HL-60/S4 treated with phorbol 12-myristate 13-acetate at 8.2 ng/mL for 4 days and 3 days (cell line): ENCODE data around the gene PIGS.
"Not testable (repeated sequence)": the region's sequence is repeated elsewhere in the genome, so short reads cannot be mapped to it uniquely, and the experiment has no call there.

Experiments
- in situ Hi-C: fragments of 300-500 bp; cut with MboI; formaldehyde crosslinking; loops from 2 replicates; pipeline ENCODE4 v1.15.0; 2022; ENCODE audit warnings: low sequenced_read_pairs

The PIGS gene

DNA sequence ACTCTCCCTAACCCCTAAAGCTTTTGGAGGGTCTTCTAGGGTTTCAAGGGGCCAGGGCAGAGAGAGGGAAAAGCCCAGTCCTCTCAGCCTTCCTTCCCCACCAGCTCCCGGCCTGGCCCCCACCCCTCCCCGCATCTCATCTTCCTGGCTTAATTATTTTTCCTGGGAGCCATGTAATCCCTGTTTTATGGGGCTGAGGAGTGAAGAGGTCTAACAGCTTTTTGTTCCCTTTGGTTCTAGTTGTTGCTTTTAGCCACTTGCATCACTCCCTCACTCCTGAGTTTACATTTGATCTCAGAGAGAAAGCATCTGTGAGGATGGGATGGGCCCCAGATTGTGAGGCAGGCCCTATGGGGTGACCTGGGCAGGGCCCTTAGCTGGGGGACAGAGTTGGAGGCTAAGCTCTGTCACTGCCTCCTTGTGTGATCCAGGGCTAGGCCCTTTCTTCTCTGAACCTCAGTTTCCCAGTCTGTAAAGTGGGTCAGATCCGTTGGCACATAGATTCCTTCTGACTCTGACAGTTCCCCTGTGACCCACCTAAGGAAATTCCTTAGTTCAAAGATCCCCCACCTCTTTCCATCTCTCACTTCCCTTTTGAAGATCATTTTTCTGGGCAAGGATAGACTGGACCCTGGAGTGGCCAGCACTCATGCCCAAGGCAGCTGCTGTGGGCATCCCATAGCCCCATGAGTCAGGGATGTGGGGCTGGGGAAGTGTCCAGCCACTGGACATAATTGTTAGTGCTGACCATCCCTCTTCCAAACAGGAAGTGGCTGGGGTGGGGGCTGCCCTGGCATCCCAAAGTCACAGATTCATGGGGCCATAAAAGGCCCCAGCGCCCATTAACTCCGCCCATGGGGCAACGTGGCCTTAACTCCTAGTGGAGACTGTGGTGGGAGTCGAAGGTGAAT is 39.0 kb downstream of the PIGS start:
- in situ Hi-C loops = no loop called here

DNA sequence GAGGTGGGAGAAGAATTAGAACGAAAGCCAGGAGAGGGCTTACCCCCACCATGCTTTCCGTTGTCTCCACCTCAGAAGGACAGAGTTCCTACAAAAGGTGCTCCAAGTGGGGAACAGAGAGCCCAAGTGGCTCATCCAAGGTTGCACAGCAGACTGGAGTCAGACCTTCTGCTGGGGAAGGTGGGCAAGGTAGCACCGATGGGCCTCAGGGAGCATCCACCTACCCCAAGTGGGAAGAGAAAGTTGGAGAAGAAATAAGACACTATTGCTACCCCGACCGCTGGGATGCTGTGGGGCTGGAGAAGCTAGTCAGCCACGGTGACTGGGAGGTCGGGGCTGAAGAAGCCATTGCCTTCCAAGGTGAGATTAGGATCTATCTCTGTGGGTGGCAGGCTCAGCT is 40.4 kb downstream of the PIGS start:
- in situ Hi-C loops = no loop called here

GRCh38 chr17:28530250-28530649 is 41.1 kb downstream of the PIGS start:
- in situ Hi-C loops = no loop called here

DNA sequence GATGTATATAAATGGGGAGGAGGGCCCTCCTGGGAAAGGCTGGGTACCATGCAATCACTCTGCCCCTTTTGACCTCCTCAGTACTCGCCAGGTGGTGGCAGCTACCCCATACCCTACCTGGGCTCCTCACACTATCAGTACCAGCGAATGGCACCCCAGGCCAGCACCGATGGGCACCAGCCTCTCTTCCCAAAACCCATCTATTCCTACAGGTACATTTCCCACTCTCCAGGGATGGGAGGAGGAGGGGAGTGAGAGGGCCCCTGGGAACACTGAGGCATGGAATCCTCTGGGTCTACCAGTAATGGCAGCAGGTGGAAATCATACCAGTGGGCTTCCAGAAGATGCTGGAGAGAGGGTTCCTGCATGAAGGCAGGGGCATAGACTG is 42.3 kb downstream of the PIGS start:
- in situ Hi-C loops = no loop called here

DNA sequence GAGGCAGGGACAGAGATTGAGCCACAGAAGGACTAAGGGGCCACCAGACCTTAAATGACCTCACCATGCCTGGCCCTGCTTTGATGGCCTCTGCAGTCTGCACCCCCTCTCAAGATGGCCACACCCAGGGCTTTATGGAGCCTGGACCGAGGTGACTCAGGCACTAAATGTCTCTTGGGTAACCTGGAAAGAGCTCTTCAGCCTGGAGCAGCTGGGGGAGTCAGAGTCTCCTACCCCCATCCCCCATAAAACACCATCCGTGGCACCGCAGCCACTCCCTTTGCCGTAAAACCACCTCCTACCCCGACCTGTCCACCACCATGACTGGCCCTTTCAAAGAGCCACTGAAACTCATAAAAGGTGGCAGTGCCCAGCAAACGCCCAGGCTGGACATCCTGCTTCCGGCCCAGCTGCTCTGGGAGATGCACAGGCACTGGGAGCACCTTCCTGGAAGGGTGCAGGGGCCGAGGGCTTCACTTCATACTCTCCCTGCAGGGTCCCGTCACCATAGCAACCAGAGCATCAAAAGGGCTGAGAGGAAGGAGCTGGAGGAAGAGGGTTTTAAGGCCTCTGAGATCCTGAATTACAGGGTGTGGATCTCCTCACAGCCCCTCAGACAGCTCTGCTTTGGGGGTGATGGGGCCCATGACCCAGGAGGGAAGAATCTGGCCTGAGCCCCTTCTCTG is 42.9 kb downstream of the PIGS start:
- in situ Hi-C loops = no loop called here

DNA sequence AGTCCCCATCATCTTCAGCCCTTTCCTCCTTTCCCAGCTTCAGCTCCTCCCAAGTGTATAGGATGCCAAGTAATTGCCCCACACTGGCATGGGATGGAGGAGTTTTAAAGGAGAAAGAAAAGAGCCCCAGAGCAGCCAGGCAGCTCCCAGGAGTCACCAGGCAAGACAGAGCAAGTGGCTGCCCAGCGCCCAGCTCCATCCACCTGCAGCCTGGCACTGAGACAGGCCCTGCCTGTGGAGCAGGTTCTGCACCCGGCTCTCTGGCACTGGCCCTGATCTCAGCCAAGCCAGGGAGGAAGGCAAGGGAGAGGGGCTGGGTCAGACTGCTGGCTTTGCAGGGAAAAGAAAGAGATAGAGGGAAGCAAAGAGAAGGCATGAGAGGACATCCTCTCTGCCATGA is 43.5 kb downstream of the PIGS start:
- in situ Hi-C loops = no loop called here

GRCh38 chr17:28527181-28527681 is 44.1 kb downstream of the PIGS start:
- in situ Hi-C loops = no loop called here

DNA sequence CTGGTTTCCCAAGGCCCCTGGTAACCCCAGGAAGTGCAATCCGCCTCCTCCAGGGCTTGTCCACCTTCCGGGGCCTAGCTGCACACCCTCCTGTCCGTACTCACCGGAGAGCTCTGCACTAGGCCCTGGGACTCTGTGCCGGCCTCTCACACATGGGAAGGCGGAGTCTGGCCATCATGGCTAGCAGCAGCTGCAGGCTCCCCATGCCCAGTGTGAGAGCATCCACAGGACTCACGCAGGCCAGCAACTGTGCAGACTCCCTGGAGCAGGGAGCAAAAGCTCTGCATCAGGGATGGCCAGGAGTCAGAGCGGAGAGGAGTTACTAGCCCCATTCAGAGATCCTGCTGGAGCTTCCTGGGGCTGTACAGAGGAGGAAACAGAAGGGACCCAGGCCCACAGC is 44.9 kb downstream of the PIGS start:
- in situ Hi-C loops = no loop called here

GRCh38 chr17:28524476-28525424 is 46.6 kb downstream of the PIGS start:
- in situ Hi-C loops = no loop called here

- in situ Hi-C loops = no loop called here
These were observed 47.4 kb downstream of the PIGS start for GRCh38 chr17:28523876-28524275.

- in situ Hi-C loops = no loop called here
These were observed 48.1 kb downstream of the PIGS start for GRCh38 chr17:28523186-28523585.

GRCh38 chr17:28522281-28522680 is 49.0 kb downstream of the PIGS start:
- in situ Hi-C loops = not testable (repeated sequence)

GRCh38 chr17:28521311-28522085 is 49.8 kb downstream of the PIGS start:
- in situ Hi-C loops = no loop called here

GRCh38 chr17:28520687-28521086 is 50.6 kb downstream of the PIGS start:
- in situ Hi-C loops = no loop called here

DNA sequence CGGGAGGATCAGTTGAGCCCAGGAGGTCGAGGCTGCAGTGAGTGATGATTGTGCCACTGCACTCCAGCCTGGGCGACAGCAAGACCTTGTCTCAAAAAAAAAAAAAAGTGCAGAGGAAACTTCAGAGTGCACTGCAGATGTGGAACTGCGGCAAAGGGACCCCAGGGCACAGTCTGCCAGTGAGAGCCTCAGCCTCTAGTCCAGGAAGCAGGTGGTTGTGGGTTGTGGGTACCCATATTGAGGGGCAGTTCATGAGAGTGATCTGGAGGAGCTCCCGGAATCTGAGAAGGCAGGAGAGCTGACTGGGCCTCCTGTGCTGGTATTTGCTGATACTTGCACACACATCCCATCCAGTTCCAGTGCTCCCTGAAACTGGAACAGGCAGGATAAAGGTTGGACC is 52.1 kb downstream of the PIGS start:
- in situ Hi-C loops = no loop called here

DNA sequence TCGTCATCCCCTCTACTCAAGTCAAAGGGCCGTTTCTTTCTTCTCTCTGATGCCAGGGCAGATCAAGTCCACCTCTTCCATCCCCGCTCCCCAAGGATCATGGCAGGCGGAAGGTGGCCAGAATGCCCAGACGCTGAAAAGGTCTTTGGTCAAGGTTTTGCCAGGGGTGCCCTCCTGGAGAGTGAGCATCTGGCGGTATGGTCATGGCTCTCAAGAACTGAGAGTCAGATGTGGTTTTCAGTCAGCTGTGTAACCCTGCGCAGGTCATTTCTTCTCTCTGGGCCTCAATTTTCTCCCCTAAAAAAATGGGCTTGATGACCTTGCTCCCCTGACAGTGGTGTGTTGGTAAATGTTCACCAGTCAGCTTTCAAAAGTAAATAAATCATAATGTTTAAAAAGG is 52.7 kb downstream of the PIGS start:
- in situ Hi-C loops = no loop called here

DNA sequence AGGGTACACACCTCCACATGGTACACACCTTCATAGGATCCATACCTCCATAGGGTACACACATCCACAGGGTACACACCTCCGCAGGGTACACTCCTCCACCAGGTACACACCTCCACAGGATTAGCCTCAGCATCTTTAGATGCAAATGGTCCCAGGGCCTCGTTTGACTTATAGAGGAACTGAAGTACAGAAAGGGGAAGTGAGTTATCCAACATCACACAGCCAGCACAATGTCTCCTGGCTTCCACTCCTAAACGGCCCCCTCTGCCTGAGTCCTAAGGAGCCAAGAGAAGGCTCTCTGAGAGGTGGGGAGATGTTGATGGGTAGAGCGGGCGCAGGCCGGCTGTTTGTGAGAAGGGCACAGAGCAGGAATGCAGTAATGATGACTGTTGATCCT is 53.2 kb downstream of the PIGS start:
- in situ Hi-C loops = no loop called here

- in situ Hi-C loops = no loop called here
These were observed 55.8 kb downstream of the PIGS start for GRCh38 chr17:28515518-28515917.

GRCh38 chr17:28514561-28515002 is 56.7 kb downstream of the PIGS start:
- in situ Hi-C loops = no loop called here

DNA sequence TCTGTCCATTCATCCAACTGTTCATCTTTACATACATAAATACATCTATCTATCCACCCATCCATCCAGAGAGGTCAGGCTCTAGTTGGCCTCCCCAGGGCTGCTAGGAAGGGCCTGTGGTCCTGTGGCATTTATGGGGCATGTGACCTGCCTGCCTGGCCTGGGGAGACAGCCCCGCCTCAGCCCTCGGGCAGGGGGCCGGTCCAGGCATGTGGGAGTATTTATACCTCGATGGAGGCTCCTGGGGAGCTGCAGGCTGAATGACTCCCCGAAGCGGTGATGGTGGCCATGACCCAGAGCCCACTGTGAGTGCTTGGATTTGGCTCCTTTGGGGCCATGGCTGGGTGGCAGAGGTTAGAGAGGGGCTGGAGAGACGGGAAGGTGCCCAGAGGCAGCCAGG is 57.8 kb downstream of the PIGS start:
- in situ Hi-C loops = no loop called here
